ENCODE results near the gene ZNRF4.

Gene ZNRF4

DNA sequence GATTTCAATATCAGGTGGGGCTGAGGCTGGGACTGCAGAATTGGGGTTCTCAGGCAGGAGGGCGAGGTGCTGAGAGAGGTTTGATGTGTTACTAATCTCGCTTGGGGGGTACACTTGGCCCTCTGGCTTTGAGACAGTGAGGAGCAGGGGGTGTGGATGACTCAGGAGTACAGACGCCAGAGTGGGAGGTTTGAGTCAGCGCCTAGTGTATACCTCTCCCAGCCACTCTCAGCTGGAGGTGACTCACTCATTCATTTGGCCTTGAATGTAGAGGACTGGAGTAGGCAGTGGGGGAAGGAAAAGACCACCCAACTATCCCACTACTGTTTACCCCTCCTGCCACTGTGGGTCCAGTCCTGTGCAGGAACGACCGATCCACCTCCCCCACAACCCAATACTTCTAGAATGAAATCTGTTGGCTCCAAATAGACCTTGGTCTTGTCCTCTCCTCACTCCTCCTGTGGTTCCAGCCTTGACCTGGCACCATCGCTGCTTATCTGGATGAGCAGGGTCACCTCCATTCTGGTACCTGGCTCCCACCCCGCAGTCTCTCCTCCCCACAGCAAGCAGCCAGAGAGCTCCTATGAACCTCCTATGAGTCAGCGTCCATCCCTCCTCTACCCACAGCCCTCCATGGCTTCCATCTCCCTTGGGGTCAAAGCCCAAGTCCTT is 20.1 kb upstream of the ZNRF4 start:
- no peak overlapping the region for H2AFZ ChIP-seq (ENCODE audit: low read depth, low read length, severe bottlenecking)
- H3K79me2 ChIP-seq (ENCODE audit: insufficient read depth, low read length): no peaks in the 10 kb centered on the region
- TF ChIP-seq CTCF (IDR thresholded peaks at IDR 0.05; ENCODE audit: insufficient read depth, low read length, poor library complexity, severe bottlenecking) (no peak), EZH2phosphoT487 (conservative IDR thresholded peaks at IDR 0.05; ENCODE audit: low read length) (no peak)
- H3K9me2 ChIP-seq (replicated peaks; ENCODE audit: insufficient read depth, low read length): no peaks in the 10 kb centered on the region
- H3K4me2 ChIP-seq (ENCODE audit: low read depth, low read length, poor library complexity, severe bottlenecking): no peak overlapping the region
- no peaks in the 10 kb centered on the region for H4K20me1 ChIP-seq (ENCODE audit: low read depth, low read length)
- H3K27me3 ChIP-seq (ENCODE audit: low read length): no peaks in the 10 kb centered on the region
- no peaks in the 10 kb centered on the region for H3F3A ChIP-seq (ENCODE audit: insufficient read depth)
- H3K9ac ChIP-seq (ENCODE audit: low read length): no peak overlapping the region
- no peaks in the 10 kb centered on the region for H3K9me3 ChIP-seq (ENCODE audit: insufficient read depth, low read length)
- H3K4me3 ChIP-seq (ENCODE audit: insufficient read depth, low read length, poor library complexity, severe bottlenecking): no peak overlapping the region
- H3K27ac ChIP-seq (ENCODE audit: low read depth, low read length): no peak overlapping the region
- no peaks in the 10 kb centered on the region for H3K36me3 ChIP-seq (ENCODE audit: low read length)

DNA sequence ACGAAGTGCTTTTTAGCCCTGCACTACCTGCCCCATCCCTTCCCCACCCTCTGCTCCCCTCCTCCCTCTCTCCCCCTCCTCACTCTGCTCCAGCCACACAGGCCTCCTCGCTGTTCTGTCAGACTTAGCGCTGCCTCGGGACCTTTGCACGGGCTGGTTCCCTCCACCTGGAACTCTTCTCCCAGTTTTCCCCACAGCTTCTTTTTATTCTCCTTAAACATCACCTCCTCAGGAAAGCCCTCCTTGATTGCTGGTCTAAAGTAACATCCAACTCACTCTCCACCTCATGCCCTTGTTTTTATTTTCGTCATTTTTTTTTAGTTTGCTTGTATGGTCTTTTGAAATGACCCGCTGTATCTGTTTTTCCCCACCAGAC is 19.6 kb upstream of the ZNRF4 start:
- H4K20me1 ChIP-seq (ENCODE audit: low read depth, low read length): no peaks in the 10 kb centered on the region
- no peak overlapping the region for H2AFZ ChIP-seq (ENCODE audit: low read depth, low read length, severe bottlenecking)
- H3K27me3 ChIP-seq (ENCODE audit: low read length): no peaks in the 10 kb centered on the region
- H3K9ac ChIP-seq (ENCODE audit: low read length): no peak overlapping the region
- H3K4me3 ChIP-seq (ENCODE audit: insufficient read depth, low read length, poor library complexity, severe bottlenecking): no peak overlapping the region
- no peaks in the 10 kb centered on the region for H3F3A ChIP-seq (ENCODE audit: insufficient read depth)
- no peak for TF ChIP-seq EZH2phosphoT487 (conservative IDR thresholded peaks at IDR 0.05; ENCODE audit: low read length)
- no peak for TF ChIP-seq CTCF (IDR thresholded peaks at IDR 0.05; ENCODE audit: insufficient read depth, low read length, poor library complexity, severe bottlenecking)
- H3K27ac ChIP-seq (ENCODE audit: low read depth, low read length): no peak overlapping the region
- no peaks in the 10 kb centered on the region for H3K9me3 ChIP-seq (ENCODE audit: insufficient read depth, low read length)
- H3K36me3 ChIP-seq (ENCODE audit: low read length): no peaks in the 10 kb centered on the region
- H3K9me2 ChIP-seq (replicated peaks; ENCODE audit: insufficient read depth, low read length): no peaks in the 10 kb centered on the region
- H3K4me2 ChIP-seq (ENCODE audit: low read depth, low read length, poor library complexity, severe bottlenecking): no peak overlapping the region
- H3K79me2 ChIP-seq (ENCODE audit: insufficient read depth, low read length): no peaks in the 10 kb centered on the region

DNA sequence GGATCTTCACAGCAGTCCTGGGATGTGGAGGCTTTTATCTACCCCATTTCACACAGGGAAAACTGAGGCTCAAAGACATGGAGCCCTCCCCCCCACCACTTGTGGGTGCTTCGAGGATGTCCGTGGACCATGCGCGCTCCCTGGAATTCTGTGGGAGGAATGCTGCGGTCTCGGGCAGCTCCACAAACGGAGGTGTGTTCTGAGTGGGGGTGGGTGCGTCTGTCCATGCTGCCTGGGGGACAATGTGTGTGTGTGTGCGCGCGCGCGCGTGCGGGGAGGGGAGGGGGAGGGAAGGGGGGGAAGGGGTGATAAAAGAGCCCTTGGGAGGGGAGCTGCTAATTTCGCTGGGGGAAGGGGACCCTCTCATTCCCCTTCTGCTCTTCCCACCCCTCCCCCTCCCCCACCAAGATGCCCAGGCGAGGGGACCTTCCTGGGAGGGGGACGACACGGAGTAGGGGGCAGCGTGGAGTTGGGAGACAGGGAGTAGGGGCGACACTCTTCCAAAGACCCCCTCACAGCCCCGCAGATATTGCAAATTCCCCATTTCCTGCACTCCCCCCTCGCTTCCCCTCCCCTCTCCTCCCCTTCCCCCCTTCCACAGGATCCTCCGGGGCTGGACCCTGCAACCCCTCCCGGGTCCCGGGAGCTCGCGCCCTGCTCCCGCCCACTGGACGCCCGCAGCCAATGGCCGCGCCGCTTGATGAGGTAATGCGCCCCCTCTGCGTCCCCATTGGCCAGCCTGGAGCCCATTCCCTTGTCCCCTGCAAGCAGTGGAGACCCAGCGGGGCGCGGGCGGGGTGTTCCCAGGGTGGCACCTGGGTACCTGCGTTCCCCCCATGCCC is 18.9 kb upstream of the ZNRF4 start:
- no peaks in the 10 kb centered on the region for H3K9me2 ChIP-seq (replicated peaks; ENCODE audit: insufficient read depth, low read length)
- no peaks in the 10 kb centered on the region for H3K36me3 ChIP-seq (ENCODE audit: low read length)
- H3F3A ChIP-seq (ENCODE audit: insufficient read depth): no peaks in the 10 kb centered on the region
- no peak overlapping the region for H3K4me2 ChIP-seq (ENCODE audit: low read depth, low read length, poor library complexity, severe bottlenecking)
- H3K4me3 ChIP-seq (ENCODE audit: insufficient read depth, low read length, poor library complexity, severe bottlenecking): no peak overlapping the region
- no peaks in the 10 kb centered on the region for H3K9me3 ChIP-seq (ENCODE audit: insufficient read depth, low read length)
- no peaks in the 10 kb centered on the region for H3K79me2 ChIP-seq (ENCODE audit: insufficient read depth, low read length)
- no peaks in the 10 kb centered on the region for H4K20me1 ChIP-seq (ENCODE audit: low read depth, low read length)
- H3K27ac ChIP-seq (ENCODE audit: low read depth, low read length): no peak overlapping the region
- no peak overlapping the region for H2AFZ ChIP-seq (ENCODE audit: low read depth, low read length, severe bottlenecking)
- H3K9ac ChIP-seq (ENCODE audit: low read length): no peak overlapping the region
- no peaks in the 10 kb centered on the region for H3K27me3 ChIP-seq (ENCODE audit: low read length)
- no peak for TF ChIP-seq CTCF (IDR thresholded peaks at IDR 0.05; ENCODE audit: insufficient read depth, low read length, poor library complexity, severe bottlenecking)
- TF ChIP-seq EZH2phosphoT487 (conservative IDR thresholded peaks at IDR 0.05; ENCODE audit: low read length): no peak

All from SU-DHL-6 (cell line).